Smooth muscle cell of the brain vasculature (primary cell): Measurements from ENCODE around the gene RABAC1.

ENCODE experiments used
- DNase-seq: peaks from one replicate; pipeline ENCODE4 v3.0.0-alpha.2; 2012; ENCODE audit warnings: low read depth, low spot score

Gene RABAC1

DNA sequence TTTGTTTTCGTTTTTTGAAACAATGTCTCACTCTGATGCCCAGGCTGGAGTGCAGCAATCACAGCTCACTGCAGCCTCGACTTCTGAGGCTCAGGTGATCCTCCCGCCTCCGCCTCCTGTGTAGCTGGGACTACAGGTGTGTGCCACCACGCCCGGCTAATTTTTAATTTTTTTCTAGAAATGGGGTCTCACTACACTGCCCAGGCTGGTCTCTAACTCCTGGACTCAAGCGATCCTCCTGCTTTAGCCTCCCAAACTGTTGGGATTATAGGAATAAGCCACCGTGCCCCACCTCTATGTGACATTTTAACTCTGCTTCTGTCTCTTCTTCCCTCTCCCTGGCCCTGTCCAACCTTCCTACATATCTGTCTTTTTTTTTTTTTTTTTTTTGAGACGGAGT lies 29.8 kb upstream of the RABAC1 start:
- no peak for DNase-seq

GRCh38 chr19:41987141-41987860 lies 28.2 kb upstream of the RABAC1 start:
- DNase-seq: no peak

DNA sequence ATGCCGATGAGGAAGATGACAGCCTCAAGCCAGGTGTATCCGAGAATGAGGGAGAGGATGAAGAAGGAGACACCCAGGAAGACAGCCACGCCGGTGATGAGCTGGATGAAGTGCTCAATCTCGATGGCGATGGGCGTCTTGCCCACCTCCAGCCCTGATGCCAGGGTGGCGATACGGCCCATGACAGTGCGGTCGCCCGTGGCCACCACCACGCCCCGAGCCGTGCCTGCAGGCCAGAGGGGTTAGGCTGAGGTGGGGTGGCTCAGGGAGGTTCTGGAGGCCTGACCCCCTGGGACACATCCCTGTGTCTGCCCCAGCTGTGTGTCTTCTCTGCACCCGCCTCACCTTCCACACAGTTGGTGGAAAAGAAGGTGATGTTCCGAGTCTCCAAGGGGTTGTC lies 25.8 kb upstream of the RABAC1 start:
- no peak for DNase-seq

DNA sequence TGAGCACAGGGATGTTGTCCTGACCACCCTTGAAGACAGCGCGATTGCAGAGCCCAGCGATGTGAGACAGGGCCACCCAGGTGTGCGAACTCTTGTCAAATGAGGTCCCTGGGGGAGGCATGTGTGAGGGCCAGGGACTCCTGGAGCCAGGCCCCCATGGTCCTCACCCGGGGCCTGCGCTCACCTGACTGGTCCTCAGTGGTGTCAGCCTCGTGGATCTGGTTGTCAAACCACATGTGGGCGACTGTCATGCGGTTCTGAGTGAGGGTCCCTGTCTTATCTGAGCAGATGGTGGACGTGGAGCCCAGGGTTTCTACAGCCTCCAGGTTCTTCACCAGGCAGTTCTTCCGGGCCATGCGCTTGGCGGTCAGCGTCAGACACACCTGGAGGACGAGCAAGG lies 22.6 kb upstream of the RABAC1 start:
- DNase-seq: no peak

DNA sequence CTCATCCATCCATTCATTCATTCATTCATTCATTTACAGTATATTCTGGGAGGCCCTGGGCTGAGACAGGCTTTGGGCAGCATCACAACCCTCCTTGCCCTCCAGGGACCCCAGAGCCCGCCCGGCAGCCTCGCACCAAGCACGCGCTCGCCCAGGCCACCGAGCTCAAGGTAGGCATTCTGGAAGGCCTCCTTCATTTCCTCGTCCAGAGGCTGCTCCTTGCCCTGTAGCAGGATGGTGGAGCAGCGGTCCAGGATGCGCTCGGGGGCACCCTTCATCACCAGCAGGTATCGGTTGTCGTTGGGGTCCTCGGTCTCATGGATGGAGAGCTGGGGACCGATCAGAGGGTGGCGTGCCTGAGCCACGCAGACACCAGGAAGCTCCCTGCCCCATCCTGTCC lies 19.3 kb upstream of the RABAC1 start:
- no peak for DNase-seq

- no peak for DNase-seq
These were observed 18.8 kb upstream of the RABAC1 start for GRCh38 chr19:41977916-41978315.

DNA sequence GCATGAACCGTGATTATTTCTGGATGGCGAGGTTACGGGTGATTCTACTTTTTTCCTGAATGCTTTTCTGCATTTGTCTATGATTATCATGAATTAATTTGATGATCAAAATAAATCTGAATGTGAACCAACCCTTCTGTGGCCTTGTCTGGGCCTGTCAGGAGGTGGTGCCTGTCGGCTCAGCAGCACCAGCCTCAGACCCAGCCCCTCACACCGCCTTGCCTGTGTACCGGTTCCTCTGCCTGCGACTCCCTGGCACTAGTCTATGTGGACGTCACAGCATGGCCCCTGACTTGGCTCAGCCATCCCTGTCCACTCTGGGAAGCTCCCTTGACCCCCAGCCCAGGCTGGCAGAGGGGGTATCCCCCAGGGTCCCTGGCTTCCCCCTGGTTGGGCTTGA lies 15.5 kb upstream of the RABAC1 start:
- DNase-seq: no peak

GRCh38 chr19:41971363-41971762 lies 12.2 kb upstream of the RABAC1 start:
- DNase-seq: no peak

DNA sequence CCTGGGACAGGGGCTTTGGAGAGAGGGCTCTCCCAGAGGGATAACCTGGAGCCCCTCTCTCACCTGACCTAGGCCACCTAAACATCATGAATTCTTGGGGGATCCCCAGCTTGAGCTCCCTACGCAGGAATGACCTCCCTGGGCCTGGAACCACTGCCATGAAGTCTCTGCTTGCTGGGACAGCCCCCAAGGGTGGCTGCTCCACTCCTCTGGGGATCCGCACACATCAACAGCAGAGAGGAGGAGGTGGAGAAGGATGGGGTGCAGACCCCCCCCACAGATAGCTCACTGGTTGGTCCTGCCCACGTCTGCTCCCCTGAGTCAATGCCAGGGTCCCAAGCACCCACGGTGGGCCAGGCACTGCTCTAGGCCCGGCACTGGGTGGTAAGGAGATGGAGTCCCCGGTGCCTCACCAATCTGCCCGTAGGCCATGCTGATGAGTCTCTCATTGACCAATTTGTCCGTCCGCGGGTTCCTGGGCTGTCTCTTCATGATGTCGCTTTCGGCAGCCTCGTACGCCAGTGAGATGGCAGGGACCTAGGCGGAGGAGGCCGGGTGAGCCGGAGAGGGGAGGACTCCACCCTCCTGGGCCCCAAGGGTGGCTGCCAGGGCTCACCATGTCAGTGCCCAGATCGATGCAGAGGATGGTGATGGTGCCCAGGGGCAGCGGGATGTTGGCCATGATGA lies 10.8 kb upstream of the RABAC1 start:
- no peak for DNase-seq

DNA sequence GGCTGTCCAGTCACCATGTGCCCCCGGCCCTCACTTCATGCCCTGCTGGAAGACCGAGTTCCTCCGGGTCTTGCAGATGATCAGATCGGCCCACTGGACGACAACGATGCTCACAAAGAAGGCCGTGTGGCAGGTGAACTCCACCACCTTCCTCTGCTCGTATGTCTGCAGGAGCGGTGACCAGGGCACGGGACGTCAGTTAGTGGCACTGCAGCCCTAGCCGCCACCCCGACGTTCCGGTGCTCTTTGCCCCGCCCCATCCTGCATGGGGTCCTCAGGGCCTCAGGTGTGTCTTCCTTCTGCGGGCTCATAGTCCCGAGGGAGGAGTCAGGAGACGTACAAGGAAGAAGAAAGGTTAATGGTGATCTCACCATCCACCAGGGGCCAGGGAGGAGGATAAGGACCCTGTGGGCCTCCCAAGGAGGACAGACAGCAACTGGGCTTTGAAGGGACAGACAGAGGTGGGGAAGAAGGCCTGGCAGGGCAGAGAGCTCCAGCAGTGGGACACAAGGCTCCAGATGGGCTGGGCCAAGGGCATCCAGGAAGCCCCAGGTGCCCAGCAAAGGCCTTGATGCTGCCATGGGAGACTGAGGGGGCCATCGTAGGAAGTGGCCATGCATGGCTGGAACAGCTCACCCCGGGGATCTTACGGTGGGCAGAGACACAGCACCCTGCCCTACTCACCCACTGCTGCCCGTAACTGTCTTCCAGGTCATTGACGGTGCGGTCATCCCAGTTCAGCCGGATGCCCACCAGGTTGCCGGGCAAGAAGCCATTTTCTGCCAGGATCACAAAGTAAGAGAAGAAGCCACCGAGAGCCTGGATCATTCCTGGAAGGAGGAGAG lies 9.9 kb upstream of the RABAC1 start:
- DNase-seq: no peak

DNA sequence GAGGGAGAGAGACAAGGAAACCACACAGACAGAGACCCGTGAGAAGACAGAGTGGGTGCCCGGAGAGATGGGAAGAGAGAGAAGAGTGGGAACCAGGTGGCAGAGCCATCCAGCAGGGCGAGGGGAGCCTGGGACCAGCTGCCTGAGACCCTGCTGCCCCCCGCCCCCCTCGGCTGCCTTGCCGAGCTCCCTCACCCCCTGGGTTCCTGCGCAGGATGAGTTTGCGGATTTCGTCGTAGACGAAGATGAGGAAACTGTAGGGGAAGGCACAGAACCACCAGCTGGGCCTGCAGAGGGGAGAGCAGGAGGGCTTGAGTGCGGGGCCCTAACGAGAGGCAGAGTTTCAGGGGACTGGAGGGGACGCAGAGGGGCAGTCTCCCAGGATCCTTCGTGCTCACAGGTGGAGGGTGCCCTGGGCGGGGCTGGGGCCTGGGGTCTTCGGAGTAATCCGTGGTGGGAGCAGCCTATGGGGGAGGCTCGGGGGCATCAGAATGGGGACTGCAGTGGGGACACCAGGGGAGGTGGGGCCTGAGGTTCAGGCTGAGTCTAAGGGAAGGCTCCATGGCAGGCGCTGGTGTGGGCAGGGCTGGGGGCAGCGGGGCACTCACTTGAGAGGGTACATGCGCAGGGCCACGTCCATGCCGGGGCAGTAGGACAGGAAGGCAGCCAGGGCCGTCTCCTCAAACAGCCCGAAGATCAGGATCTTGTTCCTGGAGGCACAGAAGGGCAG lies 8.1 kb upstream of the RABAC1 start:
- DNase-seq: no peak

- DNase-seq: no peak
These were observed 6.0 kb upstream of the RABAC1 start for GRCh38 chr19:41965106-41965505.

DNA sequence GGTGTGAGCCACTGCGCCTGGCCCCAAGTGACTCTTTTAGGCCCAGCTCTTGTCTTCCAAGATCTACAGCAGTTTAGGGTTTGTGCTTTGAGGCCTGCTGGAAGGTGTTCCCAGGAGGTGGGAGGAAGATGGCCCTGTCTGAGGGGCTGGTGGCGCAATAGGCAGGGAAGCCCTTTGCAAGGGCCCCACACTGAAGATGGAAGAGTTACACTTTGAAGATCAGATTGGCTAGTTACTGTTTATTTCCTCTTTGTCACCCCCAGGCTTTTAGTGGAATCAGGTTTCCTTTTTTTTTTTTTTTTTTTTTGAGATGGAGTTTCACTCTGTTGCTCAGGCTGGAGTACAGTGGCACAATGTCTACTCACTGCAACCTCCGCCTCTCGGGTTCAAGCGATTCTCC lies 1.9 kb upstream of the RABAC1 start:
- DNase-seq: no peak

- DNase-seq: no peak
These were observed 610 bp downstream of the RABAC1 start for GRCh38 chr19:41958367-41959055.

- peak; percentile 57 for DNase-seq
These were observed 1.2 kb downstream of the RABAC1 start for GRCh38 chr19:41957838-41958366.

GRCh38 chr19:41957161-41957837 lies 1.8 kb downstream of the RABAC1 start:
- DNase-seq: no peak

GRCh38 chr19:41956621-41957020 lies 2.5 kb downstream of the RABAC1 start:
- no peak for DNase-seq

- no peak for DNase-seq
These were observed 3.6 kb downstream of the RABAC1 start for GRCh38 chr19:41955521-41955920.

GRCh38 chr19:41951686-41952172 lies 7.4 kb downstream of the RABAC1 start:
- DNase-seq: no peak

GRCh38 chr19:41947091-41947490 lies 12.0 kb downstream of the RABAC1 start:
- DNase-seq: no peak
